HepG2 (cell line): ENCODE results near the gene CCSER1.

Experiments
- NONO ChIP-seq, 2 experiments: fragments of 450-650 bp in 1 of 2; sonication (generic) in 1 of 2; formaldehyde crosslinking in 1 of 2; IDR thresholded peaks in 1 of 2; conservative IDR thresholded peaks in 1 of 2; 2 replicates each; pipeline versions ENCODE4 v1.6.1 to v1.8.0; 2017 to 2022; ENCODE audit warnings: mild to moderate bottlenecking in 1 of 2, missing genetic modification reagents in 1 of 2, moderate library complexity in 1 of 2
- NR2C2 ChIP-seq: sonication (generic); formaldehyde crosslinking; IDR thresholded peaks from 2 replicates; pipeline ENCODE4 v1.4.0; 2020; ENCODE audit warnings: missing genetic modification reagents, mild to moderate bottlenecking, moderate library complexity, borderline replicate concordance
- SP2 ChIP-seq: sonication (generic); formaldehyde crosslinking; IDR thresholded peaks from 2 replicates; pipeline ENCODE4 v1.5.1; 2020; ENCODE audit warnings: mild to moderate bottlenecking, missing genetic modification reagents
- WIZ ChIP-seq: sonication (generic); formaldehyde crosslinking; IDR thresholded peaks from 2 replicates; pipeline ENCODE4 v1.5.1; 2020; ENCODE audit warnings: mild to moderate bottlenecking, missing genetic modification reagents
- ZNF10 ChIP-seq: sonication (generic); formaldehyde crosslinking; IDR thresholded peaks from 2 replicates; pipeline ENCODE4 v1.4.0; 2020; ENCODE audit warnings: mild to moderate bottlenecking, low read depth, missing genetic modification reagents, borderline replicate concordance
- ZNF383 ChIP-seq: sonication (generic); formaldehyde crosslinking; IDR thresholded peaks from 2 replicates; pipeline ENCODE4 v1.4.0; 2020; ENCODE audit warnings: missing genetic modification reagents, mild to moderate bottlenecking, borderline replicate concordance
- TF ChIP-seq, protein P1 (sequence below): sonication (generic); formaldehyde crosslinking; IDR thresholded peaks from 2 replicates; pipeline ENCODE4 v1.4.0; 2020; ENCODE audit warnings: missing genetic modification reagents
- TF ChIP-seq, protein P2 (sequence below), 2 experiments: sonication (generic) in 1 of 2; formaldehyde crosslinking in 1 of 2; IDR thresholded peaks; 2 replicates each; pipeline versions ENCODE4 v1.5.1 to v1.6.1; 2011 to 2020; ENCODE audit warnings: borderline replicate concordance in 1 of 2, low read depth in 1 of 2, low read length in 1 of 2, mild to moderate bottlenecking in 1 of 2, missing genetic modification reagents in 1 of 2, moderate library complexity in 1 of 2

DNA sequence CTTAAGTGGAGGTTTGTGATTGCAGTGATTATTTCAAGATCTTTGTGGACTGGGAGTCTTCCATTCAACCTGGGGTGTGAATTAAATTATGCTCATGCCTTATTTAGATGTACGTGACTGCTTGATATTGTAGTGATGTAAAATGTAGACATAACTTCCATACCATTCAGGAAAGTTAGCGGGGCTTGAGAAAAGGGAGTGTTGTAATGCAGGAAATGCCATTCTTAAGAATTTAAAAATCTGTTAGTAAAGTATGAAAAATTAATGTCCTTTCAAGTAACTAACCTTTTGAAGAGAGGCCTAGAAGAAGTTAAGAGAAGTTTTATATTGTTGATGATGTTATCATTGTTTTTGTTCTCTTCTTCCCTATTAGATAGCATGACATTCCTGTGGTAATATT is 318.2 kb downstream of the CCSER1 start:
- TF ChIP-seq WIZ, result no peak
- TF ChIP-seq, protein P1, sequence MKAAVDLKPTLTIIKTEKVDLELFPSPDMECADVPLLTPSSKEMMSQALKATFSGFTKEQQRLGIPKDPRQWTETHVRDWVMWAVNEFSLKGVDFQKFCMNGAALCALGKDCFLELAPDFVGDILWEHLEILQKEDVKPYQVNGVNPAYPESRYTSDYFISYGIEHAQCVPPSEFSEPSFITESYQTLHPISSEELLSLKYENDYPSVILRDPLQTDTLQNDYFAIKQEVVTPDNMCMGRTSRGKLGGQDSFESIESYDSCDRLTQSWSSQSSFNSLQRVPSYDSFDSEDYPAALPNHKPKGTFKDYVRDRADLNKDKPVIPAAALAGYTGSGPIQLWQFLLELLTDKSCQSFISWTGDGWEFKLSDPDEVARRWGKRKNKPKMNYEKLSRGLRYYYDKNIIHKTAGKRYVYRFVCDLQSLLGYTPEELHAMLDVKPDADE (CRISPR knock-in tag), result no peak
- TF ChIP-seq ZNF10, result no peak
- no peak for TF ChIP-seq NR2C2 (CRISPR knock-in tag)
- no peak for TF ChIP-seq ZNF383 (CRISPR knock-in tag)
- TF ChIP-seq, protein P2, sequence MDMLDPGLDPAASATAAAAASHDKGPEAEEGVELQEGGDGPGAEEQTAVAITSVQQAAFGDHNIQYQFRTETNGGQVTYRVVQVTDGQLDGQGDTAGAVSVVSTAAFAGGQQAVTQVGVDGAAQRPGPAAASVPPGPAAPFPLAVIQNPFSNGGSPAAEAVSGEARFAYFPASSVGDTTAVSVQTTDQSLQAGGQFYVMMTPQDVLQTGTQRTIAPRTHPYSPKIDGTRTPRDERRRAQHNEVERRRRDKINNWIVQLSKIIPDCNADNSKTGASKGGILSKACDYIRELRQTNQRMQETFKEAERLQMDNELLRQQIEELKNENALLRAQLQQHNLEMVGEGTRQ (IDR thresholded peaks at IDR 0.05; ENCODE audit: low read depth, low read length), result no peak
- TF ChIP-seq, protein P2 (CRISPR knock-in tag; IDR thresholded peaks at IDR 0.05; ENCODE audit: borderline replicate concordance), result no peak
- no peak for TF ChIP-seq SP2 (CRISPR knock-in tag)
- no peak for TF ChIP-seq NONO (IDR thresholded peaks at IDR 0.05)
- TF ChIP-seq NONO (CRISPR knock-in tag; conservative IDR thresholded peaks at IDR 0.05), result no peak
